Sigmoid colon (tissue), 4 donors: ENCODE results near the gene TOMM7.

Experiments used
- POLR2A ChIP-seq, 2 donors: fragments of 450-650 bp; IDR thresholded peaks; one replicate each; pipeline ENCODE4 v1.6.1; 2016; ENCODE audit warnings: antibody characterized with exemption in 2 of 2, mild to moderate bottlenecking in 2 of 2, moderate library complexity in 2 of 2
- POLR2AphosphoS5 ChIP-seq, 4 donors: sonication (generic); formaldehyde crosslinking; IDR thresholded peaks; one replicate each; pipeline ENCODE4 v1.6.1; 2017; ENCODE audit warnings: antibody characterized with exemption in 4 of 4
- TF ChIP-seq, protein P1 (sequence below), 4 experiments: fragments of 450-650 bp in 3 of 4; fragments of 200-600 bp in 1 of 4; IDR thresholded peaks; one replicate each; pipeline ENCODE4 v1.5.1; 2016 to 2019; ENCODE audit warnings: antibody characterized with exemption in 4 of 4, mild to moderate bottlenecking in 3 of 4, moderate library complexity in 2 of 4

- TF ChIP-seq POLR2A (IDR thresholded peaks at IDR 0.05) (no peak), POLR2AphosphoS5 (IDR thresholded peaks at IDR 0.05) (no peak)
- TF ChIP-seq, protein P1, sequence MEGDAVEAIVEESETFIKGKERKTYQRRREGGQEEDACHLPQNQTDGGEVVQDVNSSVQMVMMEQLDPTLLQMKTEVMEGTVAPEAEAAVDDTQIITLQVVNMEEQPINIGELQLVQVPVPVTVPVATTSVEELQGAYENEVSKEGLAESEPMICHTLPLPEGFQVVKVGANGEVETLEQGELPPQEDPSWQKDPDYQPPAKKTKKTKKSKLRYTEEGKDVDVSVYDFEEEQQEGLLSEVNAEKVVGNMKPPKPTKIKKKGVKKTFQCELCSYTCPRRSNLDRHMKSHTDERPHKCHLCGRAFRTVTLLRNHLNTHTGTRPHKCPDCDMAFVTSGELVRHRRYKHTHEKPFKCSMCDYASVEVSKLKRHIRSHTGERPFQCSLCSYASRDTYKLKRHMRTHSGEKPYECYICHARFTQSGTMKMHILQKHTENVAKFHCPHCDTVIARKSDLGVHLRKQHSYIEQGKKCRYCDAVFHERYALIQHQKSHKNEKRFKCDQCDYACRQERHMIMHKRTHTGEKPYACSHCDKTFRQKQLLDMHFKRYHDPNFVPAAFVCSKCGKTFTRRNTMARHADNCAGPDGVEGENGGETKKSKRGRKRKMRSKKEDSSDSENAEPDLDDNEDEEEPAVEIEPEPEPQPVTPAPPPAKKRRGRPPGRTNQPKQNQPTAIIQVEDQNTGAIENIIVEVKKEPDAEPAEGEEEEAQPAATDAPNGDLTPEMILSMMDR (IDR thresholded peaks at IDR 0.05), result no peak
These were observed 34.7 kb downstream of the TOMM7 start for GRCh38 chr7:22787951-22788350.
